Stimulated activated CD8-positive, alpha-beta memory T cell treated with anti-CD3 and anti-CD28 coated beads, Interleukin-4, amount 100 ng/mL, for 4 hours (primary cell): Measurements from ENCODE around the gene SLC22A3.
"Not testable (repeated sequence)": the region's sequence is repeated elsewhere in the genome, so short reads cannot be mapped to it uniquely, and the experiment has no call there.

Experiments used
- DNase-seq, 2 donors: peaks; one replicate each; pipeline ENCODE4 v3.0.0-alpha.2; 2020; ENCODE audit warnings: low read depth in 2 of 2, low spot score in 1 of 2

The SLC22A3 gene, protein sequence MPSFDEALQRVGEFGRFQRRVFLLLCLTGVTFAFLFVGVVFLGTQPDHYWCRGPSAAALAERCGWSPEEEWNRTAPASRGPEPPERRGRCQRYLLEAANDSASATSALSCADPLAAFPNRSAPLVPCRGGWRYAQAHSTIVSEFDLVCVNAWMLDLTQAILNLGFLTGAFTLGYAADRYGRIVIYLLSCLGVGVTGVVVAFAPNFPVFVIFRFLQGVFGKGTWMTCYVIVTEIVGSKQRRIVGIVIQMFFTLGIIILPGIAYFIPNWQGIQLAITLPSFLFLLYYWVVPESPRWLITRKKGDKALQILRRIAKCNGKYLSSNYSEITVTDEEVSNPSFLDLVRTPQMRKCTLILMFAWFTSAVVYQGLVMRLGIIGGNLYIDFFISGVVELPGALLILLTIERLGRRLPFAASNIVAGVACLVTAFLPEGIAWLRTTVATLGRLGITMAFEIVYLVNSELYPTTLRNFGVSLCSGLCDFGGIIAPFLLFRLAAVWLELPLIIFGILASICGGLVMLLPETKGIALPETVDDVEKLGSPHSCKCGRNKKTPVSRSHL

DNA sequence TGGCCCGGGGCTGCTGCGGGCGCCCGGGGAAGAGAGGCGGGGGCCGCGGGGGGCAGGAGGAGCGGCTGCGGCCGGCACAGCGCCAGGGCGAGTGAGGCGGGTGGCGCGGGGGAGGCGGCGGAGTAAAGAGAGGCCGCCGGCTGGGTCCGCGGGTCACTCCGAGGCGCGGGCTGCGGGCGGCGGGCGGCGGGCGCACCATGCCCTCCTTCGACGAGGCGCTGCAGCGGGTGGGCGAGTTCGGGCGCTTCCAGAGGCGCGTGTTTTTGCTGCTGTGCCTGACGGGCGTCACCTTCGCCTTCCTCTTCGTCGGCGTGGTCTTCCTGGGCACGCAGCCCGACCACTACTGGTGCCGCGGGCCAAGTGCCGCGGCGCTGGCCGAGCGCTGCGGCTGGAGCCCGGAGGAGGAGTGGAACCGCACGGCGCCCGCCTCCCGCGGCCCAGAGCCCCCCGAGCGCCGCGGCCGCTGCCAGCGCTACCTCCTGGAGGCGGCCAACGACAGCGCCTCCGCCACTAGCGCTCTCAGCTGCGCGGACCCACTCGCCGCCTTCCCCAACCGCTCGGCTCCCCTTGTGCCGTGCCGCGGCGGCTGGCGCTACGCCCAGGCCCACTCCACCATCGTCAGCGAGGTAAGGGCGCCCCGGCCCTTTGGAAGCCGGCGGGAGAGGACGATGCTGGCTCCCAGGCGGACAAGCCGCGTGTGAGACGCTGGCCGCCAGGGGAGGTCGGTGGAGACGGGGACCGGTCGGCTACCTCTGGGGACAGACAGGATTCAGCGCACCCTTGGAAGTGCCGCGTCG lies at the start of gene SLC22A3:
TSS of gene SLC22A3 (plus strand) at position 156 of the 797 bp plus-strand sequence. CDS start at position 198, 42 bp downstream.
- DNase-seq, result no peak

DNA sequence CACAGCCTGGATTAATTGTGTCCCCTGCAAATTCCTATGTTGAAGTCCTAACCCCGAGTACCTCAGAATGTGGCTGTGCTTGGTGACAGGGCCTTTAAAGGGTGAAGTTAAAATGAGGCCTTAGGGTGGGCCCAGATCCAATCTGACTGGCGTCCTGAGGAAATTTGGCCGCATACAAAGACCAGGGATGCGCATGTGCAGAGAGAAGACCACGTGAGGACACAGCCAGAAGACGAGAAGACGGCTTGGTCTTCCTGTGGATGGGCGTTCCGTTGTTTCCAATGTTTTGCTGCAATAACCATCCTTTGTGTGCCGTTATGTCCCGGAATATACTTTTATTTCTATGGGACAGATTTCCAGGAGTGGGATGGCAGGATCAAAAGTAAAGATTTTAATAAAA lies 48.6 kb upstream of the SLC22A3 start:
- DNase-seq, result no peak

DNA sequence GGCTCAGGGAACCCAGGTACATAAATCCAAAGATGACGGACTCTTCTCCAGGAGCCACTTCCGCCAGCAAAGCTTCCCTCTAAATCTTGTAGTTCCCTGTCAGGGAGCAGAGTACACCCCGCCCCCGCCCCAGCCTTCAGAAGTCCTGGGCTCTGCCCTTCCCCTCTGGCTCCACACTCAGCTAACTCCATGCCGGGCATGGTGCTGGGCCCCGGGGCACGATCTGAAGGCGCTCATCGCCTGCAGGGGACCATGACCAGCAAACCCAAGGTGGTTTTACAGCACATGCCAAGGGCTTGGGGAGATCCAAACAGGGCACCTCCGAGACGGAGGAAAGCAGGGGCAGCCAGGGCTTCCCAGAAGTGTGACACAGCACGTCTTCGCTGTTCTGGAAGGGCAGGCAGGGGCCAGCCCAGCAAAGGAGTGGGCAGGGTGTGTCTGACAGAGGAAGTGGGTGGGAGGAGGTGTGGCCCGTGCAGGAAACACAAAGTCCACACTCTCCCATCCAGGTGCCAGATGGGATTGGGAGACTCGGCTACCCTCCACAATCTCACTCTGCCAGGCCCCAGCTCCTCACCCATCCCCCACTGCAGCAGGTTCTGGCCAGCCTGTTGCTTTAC lies 48.0 kb upstream of the SLC22A3 start:
- DNase-seq, result no peak

DNA sequence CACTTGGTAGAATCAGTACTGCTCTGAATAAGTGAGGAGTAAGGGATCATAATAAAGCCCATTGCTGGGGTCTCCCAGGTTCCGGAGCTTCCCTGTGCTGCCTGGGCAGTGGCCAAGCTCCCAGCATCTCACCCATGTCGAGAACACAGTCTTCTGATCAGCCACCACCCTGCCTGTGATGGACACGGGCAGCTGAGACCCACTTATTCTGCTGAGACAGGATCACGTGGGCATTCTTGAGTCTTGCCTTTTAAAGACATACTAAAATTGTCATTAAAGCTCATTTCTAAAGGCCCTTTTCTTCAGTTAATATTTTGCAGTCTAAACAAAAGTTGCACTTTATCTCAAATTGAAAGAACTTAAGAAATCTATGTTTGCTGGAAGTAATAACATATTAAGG lies 46.8 kb upstream of the SLC22A3 start:
- DNase-seq, result no peak

DNA sequence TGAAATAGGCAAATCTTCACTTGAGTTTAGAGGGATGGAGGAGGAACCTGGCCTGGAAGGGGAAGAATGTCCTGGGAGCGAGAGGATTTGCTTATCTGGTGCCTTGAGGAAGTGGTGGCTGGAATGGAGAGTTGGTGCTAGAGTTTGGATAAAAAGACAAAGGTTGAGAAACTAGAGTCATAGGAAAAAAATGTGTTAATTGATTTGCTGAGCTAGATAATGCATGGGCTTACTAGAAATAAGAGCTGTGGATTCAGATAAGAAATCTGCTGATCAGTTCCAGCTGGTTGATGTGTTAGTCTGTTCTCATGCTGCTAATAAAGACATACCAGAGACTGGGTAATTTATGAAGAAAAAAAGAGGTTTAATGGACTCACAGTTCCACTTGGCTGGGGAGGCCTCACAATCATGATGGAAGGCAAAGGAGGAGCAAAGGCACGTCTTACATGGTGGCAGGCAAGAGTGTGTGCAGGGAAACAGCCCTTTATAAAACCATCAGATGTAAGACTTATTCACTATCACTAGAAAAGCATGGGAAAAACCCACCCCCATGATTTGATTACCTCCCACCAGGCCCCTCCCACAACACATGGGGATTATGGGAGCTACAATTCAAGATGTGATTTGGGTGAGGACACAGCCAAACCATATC lies 45.6 kb upstream of the SLC22A3 start:
- not testable (repeated sequence) for DNase-seq

DNA sequence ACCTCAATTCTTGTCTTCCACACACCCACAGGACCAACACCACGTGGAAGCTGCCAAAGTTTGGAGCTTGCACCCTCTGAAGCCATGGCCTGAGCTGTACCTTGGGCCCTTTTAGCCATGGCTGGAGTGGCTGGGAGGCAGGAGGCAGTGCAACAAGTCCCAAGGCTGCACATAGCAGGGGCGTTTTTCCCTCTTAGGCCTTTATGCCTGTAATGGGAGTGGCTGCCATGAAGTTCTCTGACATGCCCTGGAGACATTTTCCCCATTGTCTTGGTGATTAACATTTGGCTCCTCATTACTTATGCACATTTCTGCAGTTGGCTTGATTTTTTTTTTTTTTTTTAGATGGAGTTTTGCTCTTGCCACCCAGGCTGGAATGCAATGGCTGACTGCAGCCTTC lies 44.4 kb upstream of the SLC22A3 start:
- no peak for DNase-seq

DNA sequence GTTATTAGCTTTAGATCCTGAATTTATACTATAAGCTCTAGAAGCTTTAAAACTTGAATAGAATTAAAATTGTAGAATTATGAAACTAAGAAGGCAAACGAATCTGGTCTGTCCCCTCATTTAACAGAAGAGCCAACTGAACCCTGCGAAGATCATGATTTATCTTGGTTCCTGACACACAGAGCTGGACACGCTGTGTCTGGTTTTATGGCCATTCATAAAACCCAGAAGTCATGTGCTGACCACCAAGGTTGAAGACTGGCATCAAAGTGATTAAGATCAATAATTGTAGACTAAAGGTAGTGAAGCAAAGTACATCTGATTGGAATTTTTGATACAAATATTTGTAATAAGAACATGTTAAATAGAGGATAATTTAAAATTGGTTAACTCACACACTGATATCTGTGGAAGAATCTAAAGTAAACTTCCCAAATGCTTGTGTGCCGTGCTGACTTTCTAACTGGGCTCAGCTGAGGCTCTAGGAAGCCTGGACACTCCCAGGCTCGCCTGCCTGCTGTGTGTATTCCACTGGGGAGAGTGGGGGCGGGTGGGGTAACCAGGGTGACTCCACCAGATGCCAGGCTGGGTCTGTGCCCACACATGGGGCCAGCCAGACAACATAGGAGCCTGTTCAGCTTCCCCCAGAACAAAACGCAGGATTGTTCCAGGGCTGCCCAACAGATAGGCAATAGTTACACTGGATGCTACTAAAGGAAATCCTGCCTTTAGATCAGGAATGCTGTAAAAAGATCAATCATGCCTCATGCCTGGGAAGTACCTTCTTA lies 42.1 kb upstream of the SLC22A3 start:
- DNase-seq, result no peak

DNA sequence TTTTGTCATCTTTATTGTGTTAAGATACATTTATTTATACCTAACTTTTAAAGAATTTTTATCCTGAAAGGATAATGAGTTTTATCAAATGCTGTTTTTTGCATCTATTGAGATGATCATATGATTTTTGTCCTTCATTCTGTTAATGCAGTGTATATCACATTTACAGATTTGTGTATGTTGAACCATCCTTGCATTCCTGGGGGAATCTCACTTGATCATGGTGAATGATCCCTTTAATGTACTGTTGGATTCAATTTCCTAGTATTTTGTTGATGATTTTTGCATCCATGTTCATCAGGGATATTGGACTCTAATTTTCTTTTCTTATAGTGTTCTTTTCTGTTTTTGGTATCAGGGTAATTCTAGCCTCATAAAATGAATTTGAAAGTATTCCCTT lies 38.5 kb upstream of the SLC22A3 start:
- DNase-seq, result no peak

DNA sequence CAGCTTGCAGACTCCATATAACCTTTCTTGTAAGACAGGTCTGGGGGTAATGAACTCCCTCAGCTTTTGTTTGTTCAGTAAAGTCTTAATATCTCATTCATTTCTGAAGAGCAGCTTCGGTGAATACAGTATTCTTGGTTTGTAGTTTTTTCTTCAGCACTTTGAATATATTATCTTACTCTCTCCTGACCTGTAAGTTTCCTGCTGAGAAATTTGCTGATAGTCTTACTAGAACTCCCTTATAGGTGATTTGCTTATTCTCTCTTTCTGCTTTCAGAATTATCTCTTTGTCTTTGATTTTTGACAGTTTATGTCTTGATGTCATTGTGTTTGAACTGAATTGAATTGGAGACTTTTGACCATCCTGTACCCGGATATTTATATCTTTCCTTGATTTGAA lies 35.3 kb upstream of the SLC22A3 start:
- no peak for DNase-seq

DNA sequence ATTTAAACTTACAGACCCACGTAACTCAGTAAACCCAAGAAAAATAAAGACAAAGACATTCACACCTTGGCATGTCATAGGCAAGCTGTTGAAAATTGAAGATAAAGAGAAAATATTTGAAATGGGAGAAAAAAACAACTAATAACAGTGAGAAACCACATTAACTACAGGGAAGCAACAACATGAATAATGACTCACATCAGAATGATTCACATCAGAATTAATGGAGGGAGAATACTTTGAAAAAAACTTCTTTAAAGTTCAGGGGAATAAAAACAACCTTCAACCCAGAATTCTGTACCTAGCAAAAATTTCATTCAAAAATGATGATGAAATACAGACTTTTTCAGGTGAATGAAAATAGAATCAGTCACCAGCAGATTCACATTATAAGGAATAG lies 32.9 kb upstream of the SLC22A3 start:
- no peak for DNase-seq

DNA sequence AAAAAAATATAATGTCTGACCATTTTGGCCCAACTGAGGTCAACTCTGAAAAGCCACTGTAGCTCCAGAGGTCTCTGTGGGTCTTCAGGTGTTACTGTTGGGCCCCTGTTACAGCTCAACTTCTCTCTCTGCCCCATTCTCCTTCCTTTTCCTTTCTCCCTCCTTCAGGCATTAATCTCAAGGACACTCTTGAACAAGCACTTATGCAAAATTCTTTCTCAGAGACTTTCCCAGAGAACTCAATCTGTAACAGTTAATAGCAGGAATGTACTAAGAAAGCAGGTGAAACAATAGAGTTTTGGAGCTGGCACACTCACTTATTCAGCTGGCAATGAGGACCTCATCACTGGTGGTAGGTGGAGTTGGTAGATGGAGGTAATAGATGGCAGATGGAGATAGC lies 31.9 kb upstream of the SLC22A3 start:
- DNase-seq, result no peak

DNA sequence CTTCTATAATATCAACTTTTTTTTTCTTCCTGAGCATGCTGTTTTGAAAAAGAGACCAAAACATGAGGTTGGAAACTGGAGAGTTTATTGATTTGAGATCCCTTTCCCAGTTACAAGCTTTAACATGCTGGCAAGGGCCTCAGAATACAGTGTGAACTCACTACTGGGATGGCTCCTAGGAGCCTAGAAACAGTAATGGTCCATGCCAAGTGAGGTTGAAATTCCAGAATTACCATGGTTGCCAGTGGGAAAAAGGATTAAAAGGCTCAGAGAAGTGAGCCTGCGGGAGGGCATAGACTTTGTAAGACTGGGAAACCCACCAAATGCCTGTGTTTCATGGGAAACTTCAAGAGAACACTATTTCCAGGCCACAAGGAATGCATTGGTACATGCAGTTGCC lies 28.9 kb upstream of the SLC22A3 start:
- no peak for DNase-seq

DNA sequence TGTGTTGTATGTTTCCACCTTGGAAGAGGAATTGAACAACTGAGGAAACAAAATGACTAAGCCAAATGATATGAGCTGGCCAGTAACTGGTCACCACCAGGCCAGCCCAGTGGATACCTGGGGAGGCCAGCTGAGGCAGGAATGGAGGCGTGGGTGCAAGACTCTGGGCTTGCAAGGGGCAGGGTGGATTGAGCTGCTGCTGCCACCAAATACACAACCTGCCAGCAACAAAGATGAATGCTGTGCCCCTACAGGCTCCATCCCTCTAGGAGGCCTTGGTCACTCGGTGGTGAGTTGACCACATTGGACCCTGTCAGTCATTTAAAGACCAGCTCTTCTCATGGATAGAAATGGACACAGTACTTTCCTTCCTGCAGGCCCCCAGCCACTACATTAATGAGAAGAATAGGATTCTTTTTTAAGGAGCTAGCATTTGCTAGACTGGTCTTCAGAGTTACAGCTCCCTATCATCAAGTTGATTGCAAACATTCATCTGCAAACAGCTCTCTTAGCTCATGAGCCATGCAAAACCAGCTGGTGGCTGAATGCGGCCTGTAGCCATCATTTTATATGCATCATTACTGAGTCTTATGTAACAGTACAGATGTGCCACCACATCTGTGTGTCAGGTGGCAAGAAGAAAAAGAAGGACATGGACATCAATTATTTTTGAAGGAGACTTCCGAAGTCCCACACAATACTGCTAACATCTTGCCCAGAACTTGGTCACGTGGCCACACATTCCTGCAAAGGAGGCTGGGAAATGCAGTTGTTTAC lies 26.3 kb upstream of the SLC22A3 start:
- DNase-seq, result no peak

DNA sequence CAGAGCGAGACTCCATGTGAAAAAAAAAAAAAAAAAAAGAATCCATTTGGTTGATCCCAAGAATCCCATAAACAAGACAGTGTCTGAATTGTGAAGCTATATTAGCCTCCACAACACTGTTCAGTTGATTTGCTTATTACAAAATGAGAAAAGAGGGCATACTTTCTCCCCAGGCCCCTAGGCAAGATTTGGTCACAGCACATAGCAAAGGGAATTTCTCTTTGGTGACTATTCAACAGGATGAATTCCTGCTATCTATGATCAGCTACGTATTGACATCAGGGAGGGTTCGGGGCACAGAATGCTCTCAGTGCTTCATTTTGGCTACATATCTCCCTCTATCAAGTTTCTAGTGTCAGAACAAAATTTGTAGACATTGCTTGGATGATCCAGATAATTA lies 20.2 kb upstream of the SLC22A3 start:
- DNase-seq, result no peak

DNA sequence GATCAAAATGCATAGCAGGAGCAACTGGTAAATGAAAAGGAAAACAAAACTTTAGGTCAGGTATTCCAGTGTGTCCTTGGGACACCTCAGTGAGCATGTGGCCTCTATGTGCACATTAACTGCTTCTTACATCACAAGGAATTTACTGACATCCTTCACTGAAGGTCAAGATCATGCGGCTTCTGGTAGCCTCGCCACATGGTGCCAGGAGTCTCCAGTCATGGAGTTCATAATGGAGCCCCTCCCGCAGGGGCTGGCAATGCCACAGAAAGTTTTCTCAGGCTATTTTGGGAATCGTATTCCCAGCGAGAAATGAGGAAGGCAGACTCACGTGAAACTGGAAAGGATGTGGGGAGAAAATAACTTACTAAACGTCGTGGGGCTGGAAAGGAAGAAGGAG lies 19.7 kb upstream of the SLC22A3 start:
- no peak for DNase-seq

DNA sequence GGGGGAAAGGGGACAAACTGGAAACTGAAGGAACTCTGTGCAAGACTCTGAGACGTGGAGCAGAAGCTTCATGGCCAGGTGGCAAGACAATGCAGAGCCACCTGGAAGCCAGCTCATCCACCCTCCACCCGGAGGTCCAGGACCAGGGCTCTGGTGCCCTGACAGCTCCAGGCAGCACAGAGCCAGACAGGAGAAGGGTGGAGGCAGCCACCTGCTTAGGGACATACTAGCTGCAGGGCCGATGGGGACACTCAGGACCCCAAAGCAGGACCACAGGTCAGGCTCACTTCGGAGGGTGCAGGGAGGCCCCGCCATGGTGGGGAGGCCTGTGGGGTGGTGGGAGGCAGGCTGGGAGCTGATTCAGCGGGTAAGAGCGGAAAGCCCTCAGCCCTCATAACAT lies 19.0 kb upstream of the SLC22A3 start:
- DNase-seq, result no peak

DNA sequence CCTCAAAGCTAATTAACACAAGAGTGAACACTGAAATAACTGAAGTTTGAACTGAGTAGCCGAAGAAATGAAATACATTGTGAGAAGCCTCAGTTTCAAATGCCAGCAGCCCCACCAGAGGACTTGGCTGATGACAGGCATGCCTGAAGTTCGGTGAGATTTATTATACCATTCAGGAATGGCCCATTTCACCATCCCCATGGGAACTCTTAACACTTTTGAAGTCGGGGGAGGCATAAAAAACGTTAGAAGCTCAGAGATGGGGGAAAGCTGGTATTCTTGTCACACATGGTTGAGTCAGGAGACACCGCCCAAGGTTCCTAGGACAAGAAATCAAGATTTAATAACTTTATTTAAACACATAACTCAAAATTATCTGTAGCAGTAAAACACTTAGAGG lies 17.6 kb upstream of the SLC22A3 start:
- no peak for DNase-seq

DNA sequence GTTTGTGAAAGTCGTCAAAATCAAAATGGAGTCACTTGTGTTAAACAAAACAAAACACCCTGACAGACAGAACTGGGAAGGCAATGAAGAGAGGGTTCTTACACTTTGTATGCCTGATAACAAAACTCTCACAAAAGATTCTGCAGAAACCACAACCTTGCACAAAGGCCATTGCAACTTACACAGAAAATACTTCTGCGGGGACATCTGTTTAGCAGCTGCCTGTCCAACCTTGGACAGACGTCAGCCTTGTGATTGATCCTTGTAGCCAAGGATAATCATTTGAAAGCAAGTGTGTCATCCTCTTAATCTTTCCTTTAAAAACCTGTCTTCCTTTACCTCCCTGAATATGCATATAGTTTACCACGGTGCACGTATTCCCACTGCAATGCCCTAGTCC lies 17.0 kb upstream of the SLC22A3 start:
- DNase-seq, result no peak

DNA sequence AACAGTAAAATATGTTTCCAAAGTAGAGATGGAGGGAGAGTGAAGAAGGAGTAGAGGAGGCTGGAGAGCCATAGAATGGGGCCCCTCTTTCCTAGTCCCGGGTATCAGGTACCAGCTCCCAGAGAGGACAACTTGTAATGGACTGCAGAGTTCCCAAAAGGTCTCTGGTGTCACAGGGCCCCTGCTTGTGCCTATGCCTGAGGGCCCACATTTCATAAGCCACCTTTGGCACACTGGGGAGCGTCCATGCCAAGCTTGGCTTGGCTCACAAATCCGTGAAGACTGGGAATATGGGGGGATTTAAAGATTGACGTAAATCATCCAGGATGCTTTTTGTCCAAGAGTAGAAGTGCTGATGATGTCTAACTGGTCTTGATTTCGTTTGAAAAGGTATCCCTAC lies 16.4 kb upstream of the SLC22A3 start:
- DNase-seq, result no peak

DNA sequence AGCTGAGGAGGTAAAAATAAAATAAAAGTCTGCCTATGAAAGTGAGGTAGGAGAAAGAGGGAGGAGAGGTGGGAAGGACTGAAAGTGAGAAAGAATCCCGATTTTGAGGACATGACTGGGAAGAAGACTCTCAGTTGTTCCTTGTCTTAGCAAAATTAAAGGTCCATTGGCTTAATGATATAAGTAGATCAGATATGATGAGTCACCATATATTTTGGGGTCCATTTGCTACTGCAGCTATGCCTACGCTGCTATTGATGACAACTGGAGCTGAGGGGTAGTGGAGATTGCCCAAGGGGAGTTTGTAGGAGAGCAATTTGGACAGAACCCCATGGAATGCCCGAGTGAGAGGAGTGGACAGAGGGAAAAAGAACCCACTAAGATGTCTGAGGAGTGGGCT lies 15.1 kb upstream of the SLC22A3 start:
- DNase-seq, result no peak
